ENCODE results near the gene FLACC1. TPM values are rescaled to one million over a fixed set of nuclear protein-coding genes. Genes with fewer than 3 reads are reported as not detected.

The FLACC1 gene
- polyA plus RNA-seq, 3 donors = 0.16 to 0.91 TPM; not detected in 1

- no peaks in the 10 kb centered on the region for H3K9me3 Mint-ChIP-seq
- H3K36me3 Mint-ChIP-seq = peaks cover 3% of the 10 kb centered on the region in 2 donors
- H3K27ac Mint-ChIP-seq = peak overlapping the region; percentile 98 to 100 (median 99)
- 0% methylated on average over 5 of the region's 10 CpGs for WGBS (ENCODE audit: insufficient coverage)
- Histone ChIP-seq H3K79me2 (ENCODE audit: insufficient read depth, low read length) (peaks cover 67% of the 10 kb centered on the region), H2AFZ (ENCODE audit: insufficient read depth, low read depth, low read length, poor library complexity, severe bottlenecking) (peak overlapping the region; percentile 39), H3K9me3 (replicated peaks in 1 of 2; ENCODE audit: control insufficient read depth in 1 of 2, insufficient read depth in 1 of 2, low read length in 2 of 2) (no peaks in the 10 kb centered on the region), H3K4me2 (replicated peaks; ENCODE audit: extremely low read depth, low read length, poor library complexity, severe bottlenecking) (peak overlapping the region; percentile 96), H3K36me3 (replicated peaks in 1 of 2; ENCODE audit: control insufficient read depth in 1 of 2, insufficient read depth in 2 of 2, low read length in 2 of 2) (no peaks in the 10 kb centered on the region), H3K4me3 (replicated peaks in 1 of 3; ENCODE audit: low read depth in 2 of 3, low read length in 3 of 3) (peak overlapping the region; percentile 69 to 87 (median 76)), H4K20me1 (ENCODE audit: insufficient read depth, low read length) (peaks cover 7% of the 10 kb centered on the region), H3K27me3 (ENCODE audit: control insufficient read depth in 2 of 2, insufficient read depth in 2 of 2, low read length in 2 of 2) (no peaks in the 10 kb centered on the region), H3K4me1 (ENCODE audit: control insufficient read depth in 1 of 2, insufficient read depth in 2 of 2, low read length in 2 of 2) (peaks cover 65 to 85% of the 10 kb centered on the region in 2 donors), H3K9ac (ENCODE audit: insufficient read depth, low read length, poor library complexity, severe bottlenecking) (peak overlapping the region; percentile 80), H3K27ac (ENCODE audit: low read depth in 1 of 2, low read length in 2 of 2) (peak overlapping the region; percentile 95 to 97)
- intact Hi-C loops (cut with micrococcal nuclease) = no loop called here
- H3K27me3 Mint-ChIP-seq (ENCODE audit: low read depth in 3 of 3) = no peaks in the 10 kb centered on the region
- H3K4me3 Mint-ChIP-seq = peak overlapping the region; percentile 97 to 99
- no peak for TF ChIP-seq CTCF (IDR thresholded peaks at IDR 0.05)
- peaks cover 59% of the 10 kb centered on the region for H3K4me1 Mint-ChIP-seq
- peak; percentile 76 to 89 (median 84) for DNase-seq
These were observed 99.0 kb downstream of the FLACC1 start for GRCh38 chr2:201257956-201258665.

GRCh38 chr2:201257381-201257955 is 99.7 kb downstream of the FLACC1 start:
- peaks cover 64 to 85% of the 10 kb centered on the region in 2 donors for H3K4me1 ChIP-seq (ENCODE audit: control insufficient read depth in 1 of 2, insufficient read depth in 2 of 2, low read length in 2 of 2)
- H2AFZ ChIP-seq (ENCODE audit: insufficient read depth, low read depth, low read length, poor library complexity, severe bottlenecking) = peak overlapping the region; percentile 39
- intact Hi-C loops (cut with micrococcal nuclease) = no loop called here
- Mint-ChIP-seq H3K36me3 (peaks cover 3% of the 10 kb centered on the region in 2 donors), H3K27ac (peak overlapping the region; percentile 98 to 100 (median 99)), H3K4me1 (peaks cover 60% of the 10 kb centered on the region), H3K4me3 (peak overlapping the region; percentile 97 to 99), H3K9me3 (no peaks in the 10 kb centered on the region), H3K27me3 (ENCODE audit: low read depth in 3 of 3) (no peaks in the 10 kb centered on the region)
- no peaks in the 10 kb centered on the region for H3K27me3 ChIP-seq (ENCODE audit: control insufficient read depth in 2 of 2, insufficient read depth in 2 of 2, low read length in 2 of 2)
- no peaks in the 10 kb centered on the region for H3K36me3 ChIP-seq (replicated peaks in 1 of 2; ENCODE audit: control insufficient read depth in 1 of 2, insufficient read depth in 2 of 2, low read length in 2 of 2)
- peak overlapping the region; percentile 69 to 87 (median 76) for H3K4me3 ChIP-seq (replicated peaks in 1 of 3; ENCODE audit: low read depth in 2 of 3, low read length in 3 of 3)
- peak overlapping the region; percentile 80 for H3K9ac ChIP-seq (ENCODE audit: insufficient read depth, low read length, poor library complexity, severe bottlenecking)
- TF ChIP-seq CTCF (IDR thresholded peaks at IDR 0.05) = no peak
- H3K79me2 ChIP-seq (ENCODE audit: insufficient read depth, low read length) = peaks cover 61% of the 10 kb centered on the region
- DNase-seq = peak; percentile 75 to 80 (median 80)
- 2% methylated on average over 6 of the region's 12 CpGs for WGBS (ENCODE audit: insufficient coverage)
- H4K20me1 ChIP-seq (ENCODE audit: insufficient read depth, low read length) = peaks cover under 1% of the 10 kb centered on the region
- peak overlapping the region; percentile 95 to 97 for H3K27ac ChIP-seq (ENCODE audit: low read depth in 1 of 2, low read length in 2 of 2)
- H3K4me2 ChIP-seq (replicated peaks; ENCODE audit: extremely low read depth, low read length, poor library complexity, severe bottlenecking) = peak overlapping the region; percentile 96
- no peaks in the 10 kb centered on the region for H3K9me3 ChIP-seq (replicated peaks in 1 of 2; ENCODE audit: control insufficient read depth in 1 of 2, insufficient read depth in 1 of 2, low read length in 2 of 2)
